Measurements from ENCODE around the gene RPA1.

- TF ChIP-seq CTCF (conservative IDR thresholded peaks at IDR 0.05) (no peak), ZFX (IDR thresholded peaks at IDR 0.05) (no peak)
These were observed 116.5 kb downstream of the RPA1 start for GRCh38 chr17:1946021-1946932.

All from C4-2B (cell line).